HG03442 (cell line): ENCODE results near the gene POLN.

Experiments used
- ATAC-seq: cut with Tn5 transposase; IDR thresholded peaks from one replicate; pipeline ENCODE4 v1.9.1; 2021; ENCODE audit warnings: mild to moderate bottlenecking, moderate library complexity; ENCODE audit not compliant: unreplicated experiment

Gene POLN

DNA sequence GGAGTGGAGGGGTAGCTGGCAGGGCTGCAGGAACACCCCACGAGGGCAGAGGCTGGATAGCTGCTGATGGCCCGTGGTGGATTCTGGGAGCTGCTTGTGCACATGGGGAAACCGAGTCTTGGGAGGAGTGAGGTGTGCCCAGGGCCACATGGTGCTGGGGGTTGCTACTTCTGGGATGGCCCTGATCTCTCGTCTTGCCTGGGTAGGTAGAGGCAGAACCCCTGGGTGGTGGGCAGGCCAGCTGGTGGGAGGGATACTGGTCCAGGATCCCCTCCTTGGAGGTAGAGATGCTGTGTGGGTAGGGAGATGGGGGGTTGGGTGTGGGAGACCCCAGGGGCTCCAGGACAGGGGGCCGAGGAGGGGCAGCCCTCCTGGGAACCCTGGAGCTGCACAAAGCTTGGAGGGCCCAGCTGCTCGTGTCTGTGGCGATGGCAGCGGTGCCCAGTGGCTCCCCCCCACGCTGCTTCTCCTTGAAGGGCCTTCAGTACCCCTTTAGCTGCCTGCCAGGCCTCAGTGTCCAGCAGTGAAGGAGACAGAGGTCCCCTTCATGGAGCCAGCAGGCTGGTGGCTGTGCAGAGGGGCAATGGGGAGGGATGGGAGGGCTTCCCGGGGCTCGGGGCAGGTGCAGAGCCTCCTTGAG is 179.6 kb downstream of the POLN start:
- ATAC-seq, result no peak

DNA sequence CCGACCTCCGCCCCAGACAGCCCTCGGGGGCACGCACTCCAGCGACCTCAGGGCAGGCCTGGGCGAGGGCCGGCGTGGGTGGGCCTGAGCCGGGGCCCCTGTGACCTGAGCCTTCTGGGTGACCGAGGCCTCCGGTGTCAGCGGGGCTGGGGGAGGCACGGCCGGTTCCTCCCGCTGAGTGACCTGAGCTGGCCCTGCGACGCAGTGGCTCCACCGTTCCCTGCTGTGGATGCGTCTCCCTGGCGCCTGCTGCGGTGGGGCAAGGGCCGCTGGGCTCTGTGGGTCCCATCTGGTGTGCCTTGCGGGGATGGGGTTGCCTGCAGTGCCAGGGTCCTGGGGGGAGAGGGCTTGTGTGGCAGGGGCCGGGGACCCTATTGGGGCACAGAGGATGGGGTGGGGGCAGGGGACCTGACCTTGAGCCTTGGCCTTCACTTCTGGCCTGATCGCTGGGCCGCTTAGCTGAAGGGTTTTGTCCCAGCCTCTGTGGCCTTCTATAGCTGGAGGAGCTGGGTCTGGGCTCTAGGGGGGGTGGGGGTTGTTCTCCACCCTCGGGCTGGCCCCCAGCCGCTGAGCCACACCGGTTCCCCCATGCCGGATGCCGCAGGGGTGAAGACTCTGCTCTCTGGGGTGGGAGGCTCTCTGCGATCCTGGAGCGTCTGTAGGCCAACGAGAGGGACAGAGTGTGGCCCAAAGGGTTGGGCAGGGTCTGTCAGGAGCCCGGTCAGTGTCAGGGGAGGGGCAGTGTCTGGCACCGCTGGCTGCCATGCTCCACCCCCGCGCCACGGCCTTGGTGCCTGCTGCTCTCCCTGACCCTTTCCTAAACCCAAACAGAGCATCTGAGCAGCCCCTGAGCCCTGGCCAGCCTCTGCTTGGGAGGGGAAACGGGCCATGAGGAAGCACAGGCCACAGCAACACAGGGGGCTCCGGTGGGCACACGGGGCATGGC is 180.5 kb downstream of the POLN start:
- ATAC-seq, result no peak

- no peak for ATAC-seq
Observed at GRCh38 chr4:2060611-2061185, 181.2 kb downstream of the POLN start.

DNA sequence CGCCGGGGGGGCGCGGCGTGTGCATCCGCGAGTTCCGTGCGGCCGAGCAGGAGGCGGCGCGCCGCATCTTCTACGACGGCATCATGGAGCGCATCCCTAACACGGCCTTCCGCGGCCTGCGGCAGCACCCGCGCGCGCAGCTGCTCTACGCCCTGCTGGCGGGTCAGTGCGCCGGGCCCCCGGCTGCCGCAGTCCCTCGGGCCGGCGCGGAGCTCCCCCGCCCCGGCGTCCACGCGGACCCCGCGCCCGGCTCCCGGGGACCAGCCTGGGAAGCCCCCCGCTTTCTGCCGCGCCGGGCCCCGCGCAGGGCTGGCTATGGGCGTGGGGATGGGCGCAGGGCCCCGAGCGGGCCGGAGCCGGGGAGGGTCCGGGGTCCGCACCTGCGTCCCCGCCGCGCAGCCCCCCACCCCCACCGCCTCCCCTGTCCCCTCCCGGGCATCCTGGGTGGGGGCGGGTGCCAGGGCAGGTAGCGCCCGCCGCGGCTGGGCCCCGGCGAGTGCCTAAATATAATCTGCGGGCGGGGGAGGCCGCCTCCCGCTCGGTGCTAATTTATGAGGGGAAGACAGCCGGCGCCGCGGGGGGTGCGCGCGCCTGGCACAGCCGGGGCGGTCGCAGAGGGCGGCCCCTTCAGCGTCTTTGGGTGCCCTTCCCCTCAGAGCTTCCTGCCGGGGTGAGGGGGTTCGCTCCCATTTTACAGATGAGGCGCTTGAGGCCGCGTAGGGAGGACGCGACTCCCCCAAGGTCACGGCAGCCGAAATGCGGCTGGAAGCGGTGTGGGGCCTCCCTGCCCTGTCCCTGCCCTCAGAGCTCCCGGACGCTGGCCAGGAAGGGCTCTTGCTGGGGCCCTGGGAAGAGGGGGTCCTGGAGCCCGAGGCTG is 182.0 kb downstream of the POLN start:
- ATAC-seq, result no peak

- ATAC-seq, result no peak
Observed at GRCh38 chr4:2059046-2059725, 182.7 kb downstream of the POLN start, which contains the start of gene NAT8L. Gene NAT8L (plus strand): TSS chr4:2059327. CDS start chr4:2059512, 185 bp downstream.

DNA sequence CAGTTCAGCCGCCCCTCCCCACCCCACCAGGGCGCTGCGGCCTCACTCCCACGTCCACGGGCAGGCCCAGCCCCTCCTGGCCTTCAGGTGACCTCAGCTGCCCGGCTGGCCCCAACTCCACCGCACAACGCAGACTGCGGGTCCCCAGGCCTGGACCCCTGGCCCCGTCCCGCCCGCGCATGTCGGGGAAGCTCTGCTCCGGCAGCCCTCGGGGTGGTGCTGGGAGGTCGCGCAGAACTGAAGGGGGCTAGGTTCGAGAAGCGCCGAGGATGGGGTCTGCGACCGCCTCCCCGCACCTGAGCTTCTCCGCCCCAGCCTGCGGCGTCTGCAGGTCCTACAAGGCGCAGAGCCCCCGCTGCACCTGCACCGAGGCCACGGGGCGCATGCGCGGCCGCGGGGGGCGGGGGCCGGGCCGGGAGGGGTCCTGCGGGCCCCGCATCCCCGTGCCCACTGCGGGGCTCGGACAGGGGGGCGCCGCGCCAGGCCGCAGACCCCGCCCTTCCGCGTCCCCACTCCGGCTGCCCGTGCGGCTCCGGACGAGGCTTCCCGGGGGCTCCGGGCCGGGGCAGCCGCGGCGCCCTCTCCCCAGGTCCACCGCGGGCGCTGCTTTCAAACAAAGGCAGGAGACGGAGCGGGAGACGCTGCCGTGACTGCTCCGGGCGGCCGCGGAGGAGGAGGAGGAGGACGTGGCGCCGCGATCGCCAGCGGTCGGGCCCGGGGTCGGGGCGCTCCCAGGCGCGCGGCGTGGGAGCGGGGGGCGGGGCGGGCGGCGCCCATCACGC is 183.5 kb downstream of the POLN start:
- ATAC-seq, result no peak

DNA sequence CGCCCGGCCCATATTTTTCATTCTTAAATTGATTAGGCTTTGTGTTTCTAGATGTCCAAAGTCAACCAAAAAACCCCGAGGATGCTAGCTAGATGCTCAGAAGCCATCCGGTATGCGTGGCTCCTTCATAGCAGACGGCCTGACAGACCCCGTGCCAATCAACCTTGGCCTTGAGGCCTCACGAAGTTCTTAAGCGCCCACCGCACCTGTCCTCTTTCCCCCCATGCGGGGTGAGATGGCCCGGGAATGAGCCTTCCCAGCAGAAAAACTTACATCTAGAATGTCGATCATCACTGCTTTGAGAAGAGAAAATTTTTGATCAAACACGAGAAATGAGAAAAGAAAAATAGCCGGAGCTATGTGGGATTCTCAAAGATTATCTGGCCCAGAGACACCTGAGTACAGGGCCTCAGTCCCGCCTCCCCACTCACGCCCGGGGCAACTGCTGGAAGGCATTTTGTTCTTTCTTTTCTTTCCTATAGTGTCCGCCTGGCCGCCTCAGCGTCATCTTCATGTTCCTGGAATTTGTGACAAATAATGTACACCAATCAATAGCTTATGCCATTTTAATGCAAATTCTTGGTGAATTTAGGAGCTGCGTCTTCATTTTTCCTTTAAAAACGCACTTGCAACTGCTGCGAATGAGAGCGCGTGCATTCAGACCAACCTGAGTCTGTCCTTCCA is 184.4 kb downstream of the POLN start:
- ATAC-seq, result no peak

DNA sequence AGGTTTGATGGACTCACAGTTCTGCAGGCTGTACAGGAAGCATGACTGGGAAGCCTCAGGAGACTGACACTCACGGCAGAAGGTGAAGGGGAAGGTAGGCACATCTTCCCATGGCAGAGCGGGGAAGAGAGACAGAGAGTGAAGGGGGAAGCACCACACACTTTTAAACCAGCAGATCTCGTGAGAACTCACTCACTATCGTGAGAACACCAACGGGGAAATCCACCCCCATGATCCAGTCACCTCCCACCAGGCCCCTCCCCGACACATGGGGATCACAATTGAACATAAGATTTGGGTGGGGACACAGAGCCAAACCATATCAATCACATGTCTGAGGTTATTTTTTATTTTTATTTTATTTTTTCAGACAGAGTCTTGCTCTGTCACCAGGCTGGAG is 187.7 kb downstream of the POLN start:
- ATAC-seq, result no peak

DNA sequence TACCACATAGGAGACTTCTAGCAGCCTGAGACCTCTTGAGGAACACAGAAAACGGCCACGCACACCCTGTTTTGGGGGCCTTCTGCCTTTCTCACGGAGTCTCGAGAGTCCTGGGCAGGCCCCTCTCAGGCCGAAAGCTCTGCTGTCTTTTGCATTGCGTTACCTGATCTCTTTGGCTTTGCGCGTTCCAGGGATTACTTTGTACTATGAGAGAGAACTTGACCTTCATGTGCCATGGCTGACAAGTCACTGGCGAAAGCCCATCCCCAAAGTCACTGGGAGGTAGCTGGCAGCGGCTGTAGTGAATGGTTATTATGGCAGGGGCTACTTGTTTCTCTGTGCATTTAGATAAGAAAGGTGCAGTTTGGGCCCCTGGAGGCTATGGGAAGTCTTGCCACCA is 190.8 kb downstream of the POLN start:
- ATAC-seq, result no peak

DNA sequence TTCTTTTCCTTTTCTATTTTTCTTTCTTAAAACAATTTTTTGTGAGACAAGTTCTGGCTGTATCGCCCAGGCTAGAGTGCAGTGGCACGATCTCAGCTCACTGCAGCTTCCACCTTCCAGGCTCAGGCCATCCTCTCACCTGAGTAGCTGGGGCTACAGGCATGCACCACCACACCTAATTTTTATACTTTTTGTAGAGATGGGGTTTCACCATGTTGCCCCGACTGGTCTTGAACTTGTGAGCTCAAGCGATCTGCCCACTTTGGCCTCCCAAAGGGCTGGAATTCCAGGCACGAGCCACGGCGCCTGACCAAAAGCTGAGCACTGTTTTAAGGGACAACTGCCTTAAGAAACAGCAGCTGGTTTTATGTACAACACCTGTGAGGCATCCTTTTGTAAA is 192.1 kb downstream of the POLN start:
- ATAC-seq, result no peak

GRCh38 chr4:2049381-2049780 is 192.5 kb downstream of the POLN start:
- ATAC-seq, result no peak

- ATAC-seq, result no peak
Observed at GRCh38 chr4:2048831-2049230, 193.1 kb downstream of the POLN start.

DNA sequence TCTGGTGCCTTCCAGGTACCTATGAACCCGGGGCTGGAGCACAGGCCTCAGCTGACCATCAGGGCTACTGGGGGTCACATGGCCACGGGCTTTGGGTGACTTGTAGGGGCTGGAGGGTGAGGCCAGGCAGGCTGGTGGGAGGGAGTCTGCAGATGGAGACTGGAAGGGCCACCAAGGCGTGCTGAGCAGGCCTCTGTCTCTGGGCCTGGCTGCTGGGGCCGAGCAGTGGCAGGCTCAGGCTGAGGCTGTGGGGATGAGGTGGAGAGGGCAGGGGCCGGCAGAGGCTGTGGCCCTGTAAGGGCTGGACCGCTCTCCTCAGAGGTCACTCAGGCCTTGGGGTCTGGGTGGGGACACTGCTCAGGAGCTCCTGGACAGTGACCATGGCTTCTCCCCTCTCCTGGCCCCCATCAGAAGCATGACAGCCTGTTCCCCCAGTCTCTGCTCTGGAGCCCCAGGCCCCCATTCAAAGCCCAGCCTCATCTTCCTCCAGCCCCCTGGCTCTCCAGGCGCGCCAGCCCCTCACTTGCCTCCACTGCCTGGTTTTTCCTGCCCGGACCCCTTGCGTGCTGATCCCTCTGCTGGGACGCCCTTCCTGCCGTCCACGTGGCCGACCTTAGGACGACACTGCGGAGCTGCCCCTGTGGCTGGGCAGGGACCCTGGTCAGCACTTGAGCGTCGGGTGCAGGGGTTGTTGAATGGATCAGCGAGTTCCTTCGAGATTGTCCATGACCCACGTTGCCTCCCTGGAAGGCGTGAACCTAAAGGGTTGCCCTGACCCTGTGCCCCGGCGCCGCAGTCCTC is 193.9 kb downstream of the POLN start:
- ATAC-seq, result no peak

DNA sequence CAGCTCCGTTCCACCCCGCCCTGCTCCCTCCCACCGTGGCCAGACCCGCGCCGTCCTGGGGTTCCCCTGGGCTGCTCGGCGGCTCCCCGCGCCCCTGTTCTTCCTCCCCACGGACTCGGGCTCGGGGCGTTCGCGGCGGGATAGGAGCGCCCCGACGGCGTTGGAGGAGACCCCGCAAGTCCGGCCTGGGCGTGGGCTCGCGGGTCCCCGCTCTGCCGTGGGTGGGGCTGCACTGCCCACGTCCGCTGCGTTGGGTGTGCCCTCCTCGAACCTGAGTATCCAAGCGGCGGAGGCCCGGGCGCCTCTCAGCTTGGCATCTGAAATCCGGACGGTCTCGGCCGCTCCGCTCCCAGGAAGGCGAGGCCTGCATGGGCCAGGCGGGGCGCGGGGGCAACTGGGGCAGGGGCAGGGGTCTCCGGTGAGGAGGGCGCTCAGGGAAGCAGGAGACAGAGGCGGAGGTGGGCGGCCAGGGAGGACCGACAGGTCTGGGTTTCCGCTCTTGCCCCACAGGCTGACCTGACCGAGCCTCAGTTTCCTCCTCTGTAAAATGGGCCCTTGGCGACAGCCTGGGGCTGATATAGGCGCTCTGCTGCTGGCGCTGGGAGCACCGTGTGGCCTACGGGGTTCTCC is 194.8 kb downstream of the POLN start:
- ATAC-seq, result no peak

- ATAC-seq, result no peak
Observed at GRCh38 chr4:2046031-2046961, 195.6 kb downstream of the POLN start.

DNA sequence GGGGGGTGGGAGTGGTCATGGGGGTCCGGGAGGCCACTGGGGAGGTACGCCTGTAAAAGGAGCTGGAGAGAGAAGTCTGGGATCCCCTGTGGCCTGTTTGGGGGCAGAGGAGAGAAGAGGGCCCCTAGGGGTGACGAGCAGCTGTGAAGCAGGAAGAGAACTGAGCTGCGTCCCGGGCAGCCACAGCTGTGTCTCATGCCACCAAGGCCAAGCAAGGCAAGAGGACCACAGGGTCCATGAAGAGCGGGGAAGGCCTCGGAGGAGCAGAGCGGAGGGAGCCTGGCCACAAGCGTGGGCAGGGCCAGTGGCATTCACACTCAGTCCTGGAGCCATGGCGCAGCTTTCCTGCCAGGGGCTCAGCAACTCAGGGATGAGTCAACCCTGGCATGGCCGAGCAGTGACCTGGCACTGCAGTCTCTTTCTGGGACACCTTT is 196.4 kb downstream of the POLN start:
- no peak for ATAC-seq
